ENCODE results near the gene CACNA1S.

Gene CACNA1S

GRCh38 chr1:201013031-201013485, 99.2 kb downstream of the CACNA1S start:
- DNase-seq (ENCODE audit: low read depth), result no peak

DNA sequence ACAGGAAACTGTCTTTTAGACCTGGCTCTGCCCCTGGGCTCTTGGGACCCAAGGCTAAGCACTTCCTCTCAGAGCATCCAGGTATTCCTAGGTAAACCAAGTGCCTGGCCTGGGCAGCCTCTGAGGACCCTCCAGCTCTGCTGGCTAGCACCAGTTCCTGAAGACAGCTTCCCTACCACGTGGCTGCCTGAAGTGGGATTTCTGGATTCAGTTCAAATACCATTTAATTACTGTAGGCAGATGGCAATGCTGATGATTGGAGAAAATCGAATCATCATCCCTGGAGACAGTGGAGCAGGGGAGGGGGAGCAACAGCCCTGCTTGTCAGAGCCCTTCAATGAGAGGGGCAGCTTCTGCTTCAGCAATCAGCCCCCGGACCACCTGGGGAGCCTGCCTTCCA, 100.6 kb downstream of the CACNA1S start:
- no peak for DNase-seq (ENCODE audit: low read depth)

- no peak for DNase-seq (ENCODE audit: low read depth)
Observed at GRCh38 chr1:201009962-201010645, 102.1 kb downstream of the CACNA1S start.

GRCh38 chr1:201008666-201009360, 103.4 kb downstream of the CACNA1S start:
- no peak for DNase-seq (ENCODE audit: low read depth)

- no peak for DNase-seq (ENCODE audit: low read depth)
Observed at GRCh38 chr1:201007481-201007880, 104.7 kb downstream of the CACNA1S start.

- no peak for DNase-seq (ENCODE audit: low read depth)
Observed at GRCh38 chr1:201006450-201006849, 105.8 kb downstream of the CACNA1S start.

DNA sequence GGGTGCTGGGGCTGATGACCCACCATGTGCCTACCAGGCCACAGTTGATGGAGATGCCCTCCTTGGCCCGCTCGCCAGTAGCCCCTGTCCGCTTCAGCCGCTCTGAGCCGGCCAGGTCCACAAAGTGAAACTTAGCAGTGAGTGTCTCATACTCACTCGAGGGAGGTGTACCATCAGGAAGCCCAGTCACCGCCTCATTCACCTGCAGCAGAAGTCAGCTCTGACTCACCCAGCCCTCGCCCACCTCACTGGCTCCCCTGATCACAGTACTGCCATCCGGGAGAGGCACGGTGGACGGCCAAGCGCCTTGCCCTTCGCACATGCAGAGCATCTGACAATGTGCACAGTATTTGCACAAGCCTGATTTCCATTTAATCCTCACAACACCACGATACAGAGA, 107.5 kb downstream of the CACNA1S start:
- no peak for DNase-seq (ENCODE audit: low read depth)

GRCh38 chr1:201004154-201004553, 108.1 kb downstream of the CACNA1S start:
- no peak for DNase-seq (ENCODE audit: low read depth)

- DNase-seq (ENCODE audit: low read depth), result no peak
Observed at GRCh38 chr1:201002510-201002909, 109.7 kb downstream of the CACNA1S start.

DNA sequence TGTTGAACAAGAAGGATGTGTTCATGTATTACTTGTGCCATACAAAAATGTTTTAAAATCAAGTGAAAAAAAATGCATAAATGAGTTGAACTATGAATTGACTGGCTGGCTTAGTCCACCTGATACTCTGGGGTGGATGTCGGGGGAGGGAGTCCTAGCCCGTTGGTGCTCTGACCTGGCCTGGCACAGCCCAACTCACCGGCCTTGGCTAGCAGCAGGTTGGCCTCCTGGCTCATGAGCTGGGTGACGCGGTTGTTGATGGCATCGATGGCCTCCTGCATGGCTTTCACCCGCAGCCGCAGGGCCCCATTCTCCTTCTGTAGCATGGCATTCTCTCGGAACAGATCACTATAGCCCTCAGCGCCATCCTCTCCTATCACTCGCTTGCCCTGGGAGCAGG, 110.3 kb downstream of the CACNA1S start:
- no peak for DNase-seq (ENCODE audit: low read depth)

- DNase-seq (ENCODE audit: low read depth), result no peak
Observed at GRCh38 chr1:201000391-201000790, 111.8 kb downstream of the CACNA1S start.

- no peak for DNase-seq (ENCODE audit: low read depth)
Observed at GRCh38 chr1:200999667-201000066, 112.6 kb downstream of the CACNA1S start.

DNA sequence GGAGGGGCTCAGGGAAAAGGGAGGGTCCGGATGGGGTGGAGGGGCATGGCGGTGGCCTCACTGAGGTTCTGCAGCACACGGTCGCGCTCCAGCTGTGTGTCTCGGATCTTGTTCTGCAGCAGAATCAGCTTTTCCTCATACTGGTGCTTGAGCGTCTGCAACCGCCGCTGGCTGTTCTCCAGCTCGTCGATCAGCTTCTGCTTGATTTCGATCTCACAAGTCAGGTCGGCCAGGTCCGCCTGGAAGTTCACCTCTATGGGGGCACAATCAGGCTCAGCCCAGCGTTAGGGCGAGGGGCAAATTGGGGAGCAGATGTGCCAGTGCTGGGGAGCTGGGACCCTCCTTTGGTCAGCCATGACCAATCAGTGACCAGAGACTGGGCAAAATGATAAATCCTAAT, 113.9 kb downstream of the CACNA1S start:
- DNase-seq (ENCODE audit: low read depth), result no peak

- DNase-seq (ENCODE audit: low read depth), result no peak
Observed at GRCh38 chr1:200992382-200993048, 119.7 kb downstream of the CACNA1S start.

DNA sequence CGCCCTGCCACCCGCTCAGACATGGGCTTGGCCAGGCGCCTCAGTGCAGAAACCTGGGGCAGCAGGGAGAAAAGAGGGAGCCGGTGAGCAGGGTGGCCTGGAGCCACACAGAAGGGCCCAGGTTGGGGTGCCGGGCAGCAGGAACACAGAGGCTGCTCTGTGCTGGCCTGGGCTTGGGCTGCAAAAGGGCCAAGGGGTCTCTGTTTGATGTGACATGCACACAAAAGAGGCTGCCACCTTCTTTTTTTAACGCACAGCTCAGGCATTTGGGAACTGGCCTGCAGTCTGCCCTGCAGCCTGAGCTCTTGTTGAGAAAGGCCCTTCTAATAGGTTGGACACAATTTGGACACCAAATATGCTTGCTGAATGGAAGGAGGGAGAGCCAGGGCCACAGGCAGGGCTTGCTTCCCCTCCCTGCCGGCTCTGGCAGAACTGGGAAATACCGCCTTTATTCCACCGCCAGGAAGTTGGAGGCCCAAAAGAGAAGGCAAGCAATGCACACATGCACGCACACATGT, 121.1 kb downstream of the CACNA1S start:
- DNase-seq (ENCODE audit: low read depth), result no peak

GRCh38 chr1:200990114-200990513, 122.1 kb downstream of the CACNA1S start:
- no peak for DNase-seq (ENCODE audit: low read depth)

All from fibroblast of gingiva (primary cell).